Thyroid gland (tissue), 4 donors: ENCODE results near the gene KLK2. TPM values are rescaled to one million over a fixed set of nuclear protein-coding genes. Genes with fewer than 3 reads are reported as not detected.

Experiments
- DNase-seq, 2 donors: peaks; one replicate each; pipeline ENCODE4 v3.0.0-alpha.2; 2019
- H3K27ac ChIP-seq, 3 donors: fragments of 200-600 bp; sonication (generic); 1 replicate in 2 of 3; 2 replicates in 1 of 3; pipeline ENCODE4 v1.5.1; 2016 to 2019; ENCODE audit warnings: mild to moderate bottlenecking in 1 of 3, moderate library complexity in 1 of 3
- H3K27me3 ChIP-seq: fragments of 200-600 bp; sonication (generic); one replicate; pipeline ENCODE4 v1.5.1; 2019
- H3K36me3 ChIP-seq, 2 donors: fragments of 200-600 bp; sonication (generic); one replicate each; pipeline ENCODE4 v1.5.1; 2016 to 2019
- H3K4me1 ChIP-seq, 2 donors: fragments of 200-600 bp; sonication (generic); one replicate each; pipeline ENCODE4 v1.5.1; 2017 to 2019
- H3K4me3 ChIP-seq, 3 donors: fragments of 200-600 bp; sonication (generic); replicated peaks in 1 of 3; 1 replicate in 2 of 3; 2 replicates in 1 of 3; pipeline ENCODE4 v1.5.1; 2016; ENCODE audit warnings: mild to moderate bottlenecking in 1 of 3
- H3K9me3 ChIP-seq: fragments of 200-600 bp; sonication (generic); one replicate; pipeline ENCODE4 v1.5.1; 2017
- CTCF ChIP-seq, 6 experiments: fragments of 200-600 bp in 3 of 6; fragments of 450-650 bp in 3 of 6; sonication (generic) in 3 of 6; IDR thresholded peaks; one replicate each; pipeline ENCODE4 v1.5.1; 2016 to 2019; ENCODE audit warnings: antibody characterized with exemption in 6 of 6, mild to moderate bottlenecking in 2 of 6, inconsistent platforms in 1 of 6, moderate library complexity in 1 of 6
- POLR2A ChIP-seq, 2 donors: fragments of 450-650 bp; IDR thresholded peaks; one replicate each; pipeline ENCODE4 v1.6.1; 2017; ENCODE audit warnings: antibody characterized with exemption in 2 of 2, mild to moderate bottlenecking in 2 of 2, moderate library complexity in 1 of 2
- WGBS, 2 donors: methylation state at CpG; one replicate each; pipeline ENCODE4 v1.1.5; 2017; 5-methylcytosine and 5-hydroxymethylcytosine counted together
- intact Hi-C: fragments of 100-400 bp; cut with DNase I; formaldehyde crosslinking; loops from one replicate; pipeline ENCODE4 v1.15.1; 2023
- total RNA-seq, 4 donors: library from RNA; depleted of rRNA; stranded (reverse); fragments of >200 nt; gene quantifications; one replicate each; pipeline ENCODE4 v1.2.3, GENCODE V29; 2016

KLK2 gene
- total RNA-seq, 4 donors from 2014 or later, result 2.8 to 11.0 (median 5.0) TPM

DNA sequence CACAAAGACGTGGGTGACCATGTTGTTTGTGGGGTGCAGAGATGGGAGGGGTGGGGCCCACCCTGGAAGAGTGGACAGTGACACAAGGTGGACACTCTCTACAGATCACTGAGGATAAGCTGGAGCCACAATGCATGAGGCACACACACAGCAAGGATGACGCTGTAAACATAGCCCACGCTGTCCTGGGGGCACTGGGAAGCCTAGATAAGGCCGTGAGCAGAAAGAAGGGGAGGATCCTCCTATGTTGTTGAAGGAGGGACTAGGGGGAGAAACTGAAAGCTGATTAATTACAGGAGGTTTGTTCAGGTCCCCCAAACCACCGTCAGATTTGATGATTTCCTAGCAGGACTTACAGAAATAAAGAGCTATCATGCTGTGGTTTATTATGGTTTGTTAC is 5.6 kb downstream of the KLK2 start:
- Histone ChIP-seq H3K9me3 (no peaks in the 10 kb centered on the region), H3K27me3 (no peaks in the 10 kb centered on the region), H3K4me1 (peaks cover 44 to 54% of the 10 kb centered on the region in 2 donors), H3K27ac (peak overlapping the region; percentile 75 to 82 (median 79)), H3K36me3 (no peaks in the 10 kb centered on the region), H3K4me3 (no peak overlapping the region)
- TF ChIP-seq CTCF (IDR thresholded peaks at IDR 0.05) (no peak), POLR2A (IDR thresholded peaks at IDR 0.05) (no peak)
- intact Hi-C loops, result no loop called here
- DNase-seq, result no peak
- WGBS, 2 donors, result 81 to 87% methylated on average over 5 of the region's 5 CpGs

- Histone ChIP-seq H3K4me3 (no peak overlapping the region), H3K27ac (peak overlapping the region; percentile 75 to 82 (median 79)), H3K9me3 (no peaks in the 10 kb centered on the region), H3K36me3 (no peaks in the 10 kb centered on the region), H3K4me1 (peaks cover 32 to 43% of the 10 kb centered on the region in 2 donors), H3K27me3 (no peaks in the 10 kb centered on the region)
- TF ChIP-seq CTCF (IDR thresholded peaks at IDR 0.05) (no peak), POLR2A (IDR thresholded peaks at IDR 0.05) (peak in 1 of 2 donors; percentile 47)
- intact Hi-C loops, result loop anchor here (5.0 kb wide), 1 partner anchor 43 kb away; no protein-coding TSS in a partner anchor
- 66 to 73% methylated on average over 5 of the region's 5 CpGs for WGBS, 2 donors
- peak; percentile 81 to 84 for DNase-seq
Measured at GRCh38 chr19:50880241-50880640, 7.0 kb downstream of the KLK2 start.

- Histone ChIP-seq H3K27ac (no peak overlapping the region), H3K4me1 (peaks cover 18 to 24% of the 10 kb centered on the region in 2 donors), H3K9me3 (no peaks in the 10 kb centered on the region), H3K27me3 (no peaks in the 10 kb centered on the region), H3K36me3 (no peaks in the 10 kb centered on the region), H3K4me3 (no peak overlapping the region)
- no peak for TF ChIP-seq POLR2A (IDR thresholded peaks at IDR 0.05)
- TF ChIP-seq CTCF (IDR thresholded peaks at IDR 0.05), result no peak
- DNase-seq, result no peak
- intact Hi-C loops, result loop anchor here (5.0 kb wide), 1 partner anchor 45 kb away; no protein-coding TSS in a partner anchor
- 66 to 78% methylated on average over 2 to 3 of the region's 3 CpGs for WGBS, 2 donors
Measured at GRCh38 chr19:50882188-50882587, 8.9 kb downstream of the KLK2 start.

DNA sequence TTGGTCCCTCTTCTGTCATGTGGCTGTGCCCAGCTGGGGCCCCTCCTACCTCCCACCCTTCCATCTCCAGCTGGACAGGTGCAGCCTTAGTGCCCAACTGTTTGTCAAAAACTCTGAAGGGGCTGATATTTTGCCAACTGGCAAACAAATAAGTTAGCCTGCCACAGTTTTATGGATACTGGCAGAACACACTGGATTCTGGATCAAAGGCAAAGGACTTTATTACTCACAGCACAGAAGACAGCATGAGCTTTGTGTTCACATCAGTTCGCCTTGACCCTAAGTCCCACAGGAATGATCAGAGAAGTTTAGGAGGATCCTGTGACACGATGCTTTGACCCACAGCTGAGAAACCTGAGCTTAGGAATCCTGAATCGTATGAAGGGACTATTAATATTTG is 16.4 kb downstream of the KLK2 start:
- no peaks in the 10 kb centered on the region for H3K9me3 ChIP-seq
- intact Hi-C loops, result no loop called here
- H3K4me1 ChIP-seq, result no peaks in the 10 kb centered on the region
- H3K36me3 ChIP-seq, result no peaks in the 10 kb centered on the region
- no peak for DNase-seq
- WGBS, 2 donors, result 60 to 76% methylated on average over 3 of the region's 3 CpGs
- no peak overlapping the region for H3K27ac ChIP-seq
- H3K4me3 ChIP-seq, result no peak overlapping the region
- no peaks in the 10 kb centered on the region for H3K27me3 ChIP-seq
- no peak for TF ChIP-seq POLR2A (IDR thresholded peaks at IDR 0.05)
- TF ChIP-seq CTCF (IDR thresholded peaks at IDR 0.05), result no peak

DNA sequence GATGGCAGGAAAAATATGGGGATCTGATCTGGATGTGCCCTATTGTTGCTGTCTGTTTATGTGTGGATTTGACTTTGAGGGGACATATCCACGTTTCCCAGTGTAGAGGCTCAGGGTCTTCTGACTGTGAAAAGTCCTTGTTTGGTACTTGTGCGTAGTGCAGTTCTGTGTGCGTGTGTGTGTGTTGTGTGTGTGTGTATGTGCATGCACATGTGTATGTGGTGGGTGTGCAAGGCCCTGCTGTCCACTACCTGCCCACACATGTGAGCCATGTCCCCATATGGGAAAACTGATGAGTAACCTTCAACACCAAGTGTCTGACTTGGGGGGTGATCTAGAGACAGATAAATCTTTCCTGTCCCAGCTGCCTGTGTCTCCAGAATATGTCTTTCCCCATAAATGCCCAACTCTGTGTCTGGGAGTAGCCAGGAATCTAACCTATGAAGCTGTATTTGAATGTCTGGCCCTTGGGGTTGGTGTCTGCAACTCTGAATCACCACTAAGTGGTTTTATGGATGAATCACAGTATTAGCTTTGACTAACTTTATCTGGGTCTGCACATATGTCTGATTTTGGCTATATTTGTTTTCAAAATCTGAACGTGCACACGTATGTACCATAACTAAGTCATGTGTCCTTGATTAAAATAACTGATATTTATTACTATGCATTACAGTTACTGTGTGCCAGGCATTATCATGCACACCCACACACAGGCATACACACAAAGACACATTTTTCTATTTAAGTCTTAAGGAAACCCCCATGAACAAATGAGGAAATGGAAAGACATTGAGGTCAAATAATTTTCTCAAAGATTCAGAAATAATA is 17.4 kb downstream of the KLK2 start:
- WGBS, 2 donors, result 48 to 55% methylated on average over 5 of the region's 5 CpGs
- TF ChIP-seq CTCF (IDR thresholded peaks at IDR 0.05), result no peak
- no peak for TF ChIP-seq POLR2A (IDR thresholded peaks at IDR 0.05)
- intact Hi-C loops, result no loop called here
- DNase-seq, result no peak
- H3K36me3 ChIP-seq, result no peaks in the 10 kb centered on the region
- no peaks in the 10 kb centered on the region for H3K27me3 ChIP-seq
- no peaks in the 10 kb centered on the region for H3K9me3 ChIP-seq
- no peak overlapping the region for H3K4me3 ChIP-seq
- peaks cover 0 to 4% of the 10 kb centered on the region in 2 donors for H3K4me1 ChIP-seq
- H3K27ac ChIP-seq, result no peak overlapping the region
